DND-41 (cell line): ENCODE results near the gene EHD3.

ENCODE experiments used
- ATAC-seq: fragments of 200-7000 bp; cut with Tn5 transposase; 3 replicates; pipeline ENCODE4 v1.9.1; 2021; ENCODE audit warnings: low read depth; ENCODE audit not compliant: insufficient read depth
- DNase-seq: peaks from one replicate; pipeline ENCODE4 v3.0.0-alpha.2; 2020
- H2AFZ ChIP-seq: 2 replicates; pipeline ENCODE4 v1.6.0; 2012; ENCODE audit warnings: low read depth, low read length
- H3K27ac ChIP-seq: 2 replicates; pipeline ENCODE4 v1.5.1; 2012; ENCODE audit warnings: low read length, inconsistent platforms
- H3K27me3 ChIP-seq: fragments of 200-600 bp; sonication (generic); 2 replicates; pipeline ENCODE4 v1.6.0; 2012; ENCODE audit warnings: low read length, mild to moderate bottlenecking, inconsistent platforms; ENCODE audit not compliant: insufficient read depth, poor library complexity
- H3K36me3 ChIP-seq: 2 replicates; pipeline ENCODE4 v1.5.1; 2012; ENCODE audit warnings: low read length, inconsistent platforms; ENCODE audit not compliant: insufficient read depth
- H3K4me1 ChIP-seq: 2 replicates; pipeline ENCODE4 v1.5.1; 2012; ENCODE audit warnings: mild to moderate bottlenecking, low read length; ENCODE audit not compliant: insufficient read depth
- H3K4me2 ChIP-seq: 2 replicates; pipeline ENCODE4 v1.6.0; 2012; ENCODE audit warnings: mild to moderate bottlenecking, moderate library complexity, low read length, inconsistent platforms; ENCODE audit not compliant: insufficient read depth
- H3K4me3 ChIP-seq, 2 experiments: fragments of 200-600 bp in 1 of 2; shearing (Covaris generic) in 1 of 2; 2 replicates each; pipeline ENCODE4 v1.5.1; 2012 to 2016; ENCODE audit warnings: inconsistent platforms in 2 of 2, low read length in 2 of 2, mild to moderate bottlenecking in 2 of 2, low read depth in 1 of 2, moderate library complexity in 1 of 2
- H3K79me2 ChIP-seq: 2 replicates; pipeline ENCODE4 v1.6.0; 2012; ENCODE audit warnings: low read length, inconsistent platforms; ENCODE audit not compliant: insufficient read depth
- H3K9ac ChIP-seq: 2 replicates; pipeline ENCODE4 v1.6.0; 2012; ENCODE audit warnings: low read depth, mild to moderate bottlenecking, inconsistent platforms, low read length, moderate library complexity
- H3K9me3 ChIP-seq: 2 replicates; pipeline ENCODE4 v1.5.1; 2012; ENCODE audit warnings: low read length, moderate library complexity, mild to moderate bottlenecking, inconsistent platforms; ENCODE audit not compliant: insufficient read depth, severe bottlenecking
- H4K20me1 ChIP-seq: 2 replicates; pipeline ENCODE4 v1.6.0; 2012; ENCODE audit warnings: low read length; ENCODE audit not compliant: insufficient read depth
- CTCF ChIP-seq: IDR thresholded peaks from 2 replicates; pipeline ENCODE4 v1.5.1; 2012; ENCODE audit warnings: borderline replicate concordance, low read length, moderate library complexity, mild to moderate bottlenecking; ENCODE audit not compliant: poor library complexity, severe bottlenecking; ENCODE audit errors: extremely low read depth
- EZH2 ChIP-seq: IDR thresholded peaks from 3 replicates; pipeline ENCODE4 v1.6.1; 2012; ENCODE audit warnings: borderline replicate concordance, low read depth, mild to moderate bottlenecking, moderate library complexity, low read length, inconsistent platforms; ENCODE audit not compliant: severe bottlenecking

The EHD3 gene

DNA sequence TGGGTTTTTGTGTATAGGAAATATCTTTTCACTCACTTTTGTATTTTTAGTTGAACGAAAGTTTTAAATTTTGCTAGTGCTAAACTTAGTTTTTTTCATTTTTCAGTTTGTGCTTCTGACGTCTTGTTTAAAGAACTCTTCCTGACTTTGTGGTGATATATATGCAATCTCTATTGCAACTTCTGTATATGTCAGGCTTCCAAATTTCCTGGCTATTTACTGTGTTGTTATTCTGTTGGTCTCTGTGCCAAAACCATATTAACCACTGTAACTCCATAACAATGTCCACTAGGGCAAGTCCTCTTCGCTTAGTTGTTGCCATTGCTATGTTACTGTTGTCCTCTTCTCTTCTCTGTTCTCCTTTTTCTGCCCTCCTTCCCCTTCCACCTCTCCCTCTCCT lies 3.2 kb upstream of the EHD3 start:
- TF ChIP-seq CTCF: no peak
- TF ChIP-seq EZH2: no peak
- no peaks in the 10 kb centered on the region for H3K9me3 ChIP-seq
- H3K4me1 ChIP-seq: peaks cover 26% of the 10 kb centered on the region
- H3K36me3 ChIP-seq: no peaks in the 10 kb centered on the region
- H3K4me2 ChIP-seq: no peak overlapping the region
- no peaks in the 10 kb centered on the region for H3K27me3 ChIP-seq
- DNase-seq (no peak), ATAC-seq (no peak)
- no peak overlapping the region for H3K9ac ChIP-seq
- H3K4me3 ChIP-seq: no peak overlapping the region
- no peak overlapping the region for H3K27ac ChIP-seq
- no peaks in the 10 kb centered on the region for H3K79me2 ChIP-seq
- no peaks in the 10 kb centered on the region for H4K20me1 ChIP-seq
- H2AFZ ChIP-seq: no peak overlapping the region

- Histone ChIP-seq H3K36me3 (no peaks in the 10 kb centered on the region), H3K4me3 (no peak overlapping the region), H3K27me3 (no peaks in the 10 kb centered on the region), H3K27ac (no peak overlapping the region), H3K9me3 (no peaks in the 10 kb centered on the region), H3K79me2 (no peaks in the 10 kb centered on the region), H3K4me1 (peaks cover 26% of the 10 kb centered on the region), H3K9ac (no peak overlapping the region), H2AFZ (no peak overlapping the region), H4K20me1 (no peaks in the 10 kb centered on the region), H3K4me2 (no peak overlapping the region)
- DNase-seq: no peak
- no peak for TF ChIP-seq EZH2
- no peak for TF ChIP-seq CTCF
- no peak for ATAC-seq
These were observed 2.2 kb upstream of the EHD3 start for GRCh38 chr2:31231571-31232302.

DNA sequence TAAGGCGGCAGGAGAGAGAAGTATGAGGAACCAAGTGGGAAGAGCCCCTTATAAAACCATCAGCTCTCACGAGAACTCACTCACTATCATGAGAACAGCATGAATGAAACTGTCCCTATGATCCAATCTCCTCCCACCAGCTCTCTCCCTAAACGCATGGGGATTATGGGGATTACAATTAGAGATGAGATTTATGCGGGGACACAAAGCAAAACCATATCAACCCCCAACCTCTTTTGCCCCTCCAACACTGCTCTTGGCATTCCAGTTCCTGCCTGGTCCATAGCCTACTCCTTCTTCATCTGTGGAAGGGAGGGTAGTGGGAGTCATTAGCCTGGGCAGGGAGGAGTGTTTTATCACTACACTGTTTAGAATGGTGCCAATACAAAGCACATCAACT lies 1.4 kb upstream of the EHD3 start:
- Histone ChIP-seq H3K27me3 (no peaks in the 10 kb centered on the region), H3K36me3 (no peaks in the 10 kb centered on the region), H3K9ac (no peak overlapping the region), H4K20me1 (no peaks in the 10 kb centered on the region), H3K4me1 (peaks cover 26% of the 10 kb centered on the region), H3K9me3 (no peaks in the 10 kb centered on the region), H3K79me2 (no peaks in the 10 kb centered on the region), H3K4me2 (peak overlapping the region; percentile 81), H3K27ac (no peak overlapping the region), H2AFZ (peak overlapping the region; percentile 93; the same call in 1 of the 2 replicates), H3K4me3 (peak overlapping the region in 1 of 2 experiments; percentile 65; a peak in 1 of 4 replicates)
- no peak for DNase-seq
- TF ChIP-seq CTCF (no peak), EZH2 (no peak)
- no peak for ATAC-seq
